Activated CD8-positive, alpha-beta memory T cell treated with anti-CD3 and anti-CD28 coated beads for 1 hour (primary cell): ENCODE data around the gene TSHZ3.

ENCODE experiments used
- DNase-seq, 2 donors: peaks; one replicate each; pipeline ENCODE4 v3.0.0-alpha.2; 2020; ENCODE audit warnings: low read depth in 1 of 2; ENCODE audit errors: extremely low read depth in 1 of 2

The TSHZ3 gene

GRCh38 chr19:31315652-31316051 is 33.6 kb downstream of the TSHZ3 start:
- DNase-seq: no peak

- DNase-seq: no peak
Observed at GRCh38 chr19:31314849-31315629, 34.2 kb downstream of the TSHZ3 start.

GRCh38 chr19:31314156-31314555 is 35.1 kb downstream of the TSHZ3 start:
- no peak for DNase-seq

- no peak for DNase-seq
Observed at GRCh38 chr19:31313291-31314030, 35.8 kb downstream of the TSHZ3 start.

- no peak for DNase-seq
Observed at GRCh38 chr19:31312677-31313244, 36.5 kb downstream of the TSHZ3 start.

- DNase-seq: no peak
Observed at GRCh38 chr19:31312009-31312676, 37.1 kb downstream of the TSHZ3 start.

- DNase-seq: no peak
Observed at GRCh38 chr19:31310432-31311133, 38.7 kb downstream of the TSHZ3 start.

GRCh38 chr19:31308781-31309180 is 40.5 kb downstream of the TSHZ3 start:
- DNase-seq: no peak

- DNase-seq: no peak
Observed at GRCh38 chr19:31307071-31307669, 42.1 kb downstream of the TSHZ3 start.

- no peak for DNase-seq
Observed at GRCh38 chr19:31306006-31306753, 43.1 kb downstream of the TSHZ3 start.

- no peak for DNase-seq
Observed at GRCh38 chr19:31304831-31305312, 44.4 kb downstream of the TSHZ3 start.

GRCh38 chr19:31303262-31303815 is 45.9 kb downstream of the TSHZ3 start:
- DNase-seq: no peak

GRCh38 chr19:31301306-31301980 is 47.8 kb downstream of the TSHZ3 start:
- no peak for DNase-seq

- no peak for DNase-seq
Observed at GRCh38 chr19:31300422-31300821, 48.8 kb downstream of the TSHZ3 start.

- no peak for DNase-seq
Observed at GRCh38 chr19:31299665-31300064, 49.6 kb downstream of the TSHZ3 start.

GRCh38 chr19:31297991-31298390 is 51.2 kb downstream of the TSHZ3 start:
- DNase-seq: no peak

GRCh38 chr19:31296741-31297390 is 52.4 kb downstream of the TSHZ3 start:
- no peak for DNase-seq

- no peak for DNase-seq
Observed at GRCh38 chr19:31294189-31294588, 55.0 kb downstream of the TSHZ3 start.
